GM21526 (cell line): ENCODE results near the gene TSR1.
A peak's percentile ranks its signal among the peaks of the same experiment; 100 is the strongest.
"Not testable (repeated sequence)": the region's sequence is repeated elsewhere in the genome, so short reads cannot be mapped to it uniquely, and the experiment has no call there.

Experiments
- ATAC-seq: cut with Tn5 transposase; IDR thresholded peaks from one replicate; pipeline ENCODE4 v1.9.1; 2021; ENCODE audit warnings: moderate library complexity; ENCODE audit not compliant: unreplicated experiment, low FRiP score

The TSR1 gene

DNA sequence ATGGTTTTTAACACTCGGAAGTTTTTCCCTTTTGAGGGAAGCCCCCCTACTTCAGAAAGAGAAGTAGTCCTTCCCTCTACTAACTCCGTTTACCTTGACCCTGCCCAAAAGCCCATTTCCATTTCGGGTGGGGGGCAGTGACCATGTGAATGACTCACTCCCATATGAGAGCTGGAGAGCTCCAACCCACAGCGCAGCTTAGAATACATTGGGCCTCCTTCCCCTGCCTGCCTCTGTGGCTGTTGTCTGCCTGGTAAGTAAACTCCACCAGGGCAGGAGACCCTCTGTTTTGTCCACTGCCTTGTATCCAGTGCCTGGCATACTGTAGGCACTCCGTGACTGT is 2.0 kb upstream of the TSR1 start:
- ATAC-seq = no peak

DNA sequence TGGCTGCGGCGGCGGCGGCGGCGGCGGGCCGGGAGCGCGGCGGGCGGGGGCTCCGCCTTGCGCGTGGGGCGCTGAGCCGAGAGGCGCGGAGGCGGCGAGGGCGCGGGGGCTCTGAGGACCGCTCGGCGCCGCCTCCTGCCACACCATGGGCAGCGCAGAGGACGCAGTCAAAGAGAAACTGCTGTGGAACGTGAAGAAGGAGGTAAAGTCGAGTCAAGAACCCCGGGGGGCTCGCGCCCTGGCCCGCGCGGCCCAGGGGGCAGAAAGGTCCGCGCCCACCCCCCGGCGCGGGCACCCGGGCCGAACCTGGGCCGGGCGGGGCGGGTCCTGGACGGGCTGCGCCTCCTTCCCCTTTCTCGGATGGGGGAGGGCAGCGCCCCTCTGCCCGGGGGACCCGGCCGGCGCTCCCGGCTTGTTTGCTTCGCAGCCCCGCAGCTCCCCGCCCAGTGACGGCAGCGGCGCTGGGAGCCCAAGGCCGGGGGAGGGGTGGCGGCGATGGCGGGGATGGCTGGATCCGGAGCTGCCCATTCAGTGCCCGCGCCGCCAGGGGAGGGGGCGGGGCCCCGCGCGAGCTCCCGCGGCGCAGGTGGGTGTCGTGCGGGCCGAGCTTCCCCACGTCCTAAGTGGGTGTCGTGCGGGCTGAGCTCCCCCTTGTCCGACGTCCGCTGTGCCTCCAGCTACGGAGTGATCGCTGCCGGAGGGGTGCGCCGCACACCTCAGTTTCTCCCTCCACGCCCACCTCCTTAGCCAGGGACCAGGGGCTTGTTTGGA is 1.5 kb upstream of the TSR1 start:
- no peak for ATAC-seq

GRCh38 chr17:2336852-2337543 is 741 bp upstream of the TSR1 start, which contains the start of gene SGSM2:
SGSM2 (plus strand) TSS chr17:2337501; CDS start chr17:2337689, 188 bp downstream.
- no peak for ATAC-seq

- ATAC-seq = no peak
These were observed 487 bp downstream of the TSR1 start for GRCh38 chr17:2335726-2336214.

GRCh38 chr17:2331303-2331702 is 5.0 kb downstream of the TSR1 start:
- ATAC-seq = no peak

DNA sequence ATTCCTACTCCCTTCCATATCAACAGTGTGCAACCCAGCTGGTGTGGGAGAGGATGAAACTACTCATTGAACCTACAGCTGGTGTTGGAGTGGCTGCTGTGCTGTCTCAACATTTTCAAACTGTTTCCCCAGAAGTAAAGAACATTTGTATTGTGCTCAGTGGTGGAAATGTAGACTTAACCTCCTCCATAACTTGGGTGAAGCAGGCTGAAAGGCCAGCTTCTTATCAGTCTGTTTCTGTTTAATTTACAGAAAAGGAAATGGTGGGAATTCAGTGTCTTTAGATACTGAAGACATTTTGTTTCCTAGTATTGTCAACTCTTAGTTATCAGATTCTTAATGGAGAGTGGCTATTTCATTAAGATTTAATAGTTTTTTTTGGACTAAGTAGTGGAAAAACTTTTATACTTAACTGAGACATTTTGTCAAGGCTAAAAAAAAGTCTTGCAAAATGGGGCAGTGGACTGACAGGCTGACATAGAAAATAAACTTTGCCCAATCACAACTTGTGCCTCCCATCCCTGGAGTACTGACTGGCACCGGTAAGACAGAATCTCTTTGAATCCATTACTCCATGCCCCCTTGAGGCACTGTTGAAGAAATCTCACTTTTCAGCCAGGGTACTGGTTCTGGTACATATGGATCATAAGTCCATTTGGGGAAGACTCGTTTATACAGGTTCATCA is 12.5 kb downstream of the TSR1 start:
- ATAC-seq = no peak

DNA sequence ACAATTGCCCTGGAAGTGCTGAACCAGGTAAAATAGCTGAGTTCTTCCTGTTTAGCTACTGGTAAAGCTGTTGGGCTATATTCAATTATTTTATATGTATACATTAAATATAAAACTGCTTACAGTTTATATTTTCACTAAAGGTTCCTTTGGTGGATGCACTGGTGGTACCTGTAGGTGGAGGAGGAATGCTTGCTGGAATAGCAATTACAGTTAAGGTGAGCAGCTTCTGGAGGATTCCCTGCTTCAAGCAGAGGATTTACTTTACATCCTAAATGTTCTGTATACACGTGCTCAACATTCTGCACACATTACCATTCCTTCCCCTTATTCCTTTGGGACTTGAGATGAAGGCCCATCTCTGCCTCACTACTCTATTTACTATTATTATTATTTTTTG is 14.9 kb downstream of the TSR1 start:
- ATAC-seq = no peak

- ATAC-seq = no peak
These were observed 17.2 kb downstream of the TSR1 start for GRCh38 chr17:2319051-2319450.

DNA sequence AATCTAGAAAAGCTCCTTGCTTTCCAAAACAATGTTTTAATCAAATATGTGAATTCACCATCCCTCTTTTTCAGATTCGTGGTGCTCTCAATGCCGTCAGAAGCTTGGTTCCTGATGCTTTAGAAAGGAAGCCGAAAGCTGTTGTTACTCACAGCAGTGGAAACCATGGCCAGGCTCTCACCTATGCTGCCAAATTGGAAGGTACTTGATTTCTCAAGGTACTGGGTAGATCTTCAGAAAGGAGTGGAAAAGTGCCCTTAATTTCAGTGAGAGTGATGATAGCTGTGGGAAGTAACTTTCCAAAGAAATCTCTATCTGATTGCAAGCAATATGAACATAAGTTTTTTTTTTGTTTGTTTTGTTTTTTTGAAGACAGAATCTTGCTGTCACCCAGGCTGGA is 18.5 kb downstream of the TSR1 start:
- no peak for ATAC-seq

GRCh38 chr17:2316916-2317205 is 19.4 kb downstream of the TSR1 start:
- not testable (repeated sequence) for ATAC-seq

- no peak for ATAC-seq
These were observed 23.5 kb downstream of the TSR1 start for GRCh38 chr17:2312736-2313135.

GRCh38 chr17:2309338-2310154 is 26.7 kb downstream of the TSR1 start:
- ATAC-seq = no peak

GRCh38 chr17:2304931-2305330 is 31.3 kb downstream of the TSR1 start:
- no peak for ATAC-seq

- peak; percentile 69 for ATAC-seq
These were observed 32.8 kb downstream of the TSR1 start, which contains the start of the genes SMG6 and SRR for GRCh38 chr17:2303204-2304188. SMG6 (minus strand) TSS chr17:2303785; CDS start chr17:2303720, 65 bp downstream. SRR (plus strand) TSS chr17:2303950; CDS start chr17:2315561, 11,611 bp downstream.

- peak; percentile 18 for ATAC-seq
These were observed 33.5 kb downstream of the TSR1 start for GRCh38 chr17:2302778-2303203.

- no peak for ATAC-seq
These were observed 36.5 kb downstream of the TSR1 start for GRCh38 chr17:2299756-2300155.

- no peak for ATAC-seq
These were observed 37.1 kb downstream of the TSR1 start for GRCh38 chr17:2299136-2299535.

- no peak for ATAC-seq
These were observed 39.2 kb downstream of the TSR1 start for GRCh38 chr17:2297023-2297422.

DNA sequence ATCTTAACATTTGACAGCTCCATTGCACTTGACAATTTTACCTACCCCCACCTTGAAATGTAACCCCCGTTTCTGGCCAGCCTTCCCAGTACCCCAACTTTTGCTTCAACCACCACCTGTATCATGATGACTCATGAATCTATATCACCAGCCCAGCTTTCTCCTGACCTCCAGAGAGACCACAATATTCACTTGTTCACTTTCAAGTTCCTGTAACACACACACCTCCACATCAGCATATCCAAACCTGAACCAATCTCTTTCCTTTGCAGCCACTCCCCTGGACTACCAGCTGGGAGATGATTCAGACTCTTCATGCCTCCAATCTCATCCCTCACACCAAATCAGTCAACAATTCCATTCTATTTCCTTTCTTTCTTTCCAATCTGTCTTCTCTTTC is 40.7 kb downstream of the TSR1 start:
- no peak for ATAC-seq
